ENCODE data around the gene HSD3B7.

DNA sequence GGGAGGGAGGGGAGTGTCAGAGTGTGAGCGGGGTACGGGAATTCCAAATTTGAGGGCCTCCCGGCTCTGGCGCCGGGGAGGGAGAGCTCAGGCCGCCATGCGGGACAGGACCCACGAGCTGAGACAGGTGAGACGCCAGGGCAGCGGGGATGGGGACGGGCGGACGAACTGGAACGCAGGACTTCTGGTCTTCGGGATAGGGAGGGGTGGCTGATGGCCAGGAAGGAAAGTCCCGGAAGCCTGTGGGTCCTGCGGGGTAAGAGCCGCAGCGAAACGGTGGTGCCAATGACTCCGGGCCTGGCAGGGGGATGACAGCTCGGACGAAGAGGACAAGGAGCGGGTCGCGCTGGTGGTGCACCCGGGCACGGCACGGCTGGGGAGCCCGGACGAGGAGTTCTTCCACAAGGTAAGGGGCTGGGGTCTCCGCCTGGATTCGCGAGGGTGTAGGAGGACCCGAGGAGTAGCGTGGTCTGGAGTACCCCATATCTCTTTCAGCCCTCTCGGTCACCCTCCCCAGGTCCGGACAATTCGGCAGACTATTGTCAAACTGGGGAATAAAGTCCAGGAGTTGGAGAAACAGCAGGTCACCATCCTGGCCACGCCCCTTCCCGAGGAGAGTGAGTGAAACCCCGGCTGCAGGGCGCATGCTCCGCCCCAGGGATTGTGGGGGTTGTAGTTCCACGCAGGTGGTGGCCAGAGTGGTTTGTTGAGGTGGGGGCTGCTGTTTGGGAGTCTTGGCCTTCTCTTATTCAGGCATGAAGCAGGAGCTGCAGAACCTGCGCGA is 48.9 kb downstream of the HSD3B7 start:
- TF ChIP-seq, protein P1, sequence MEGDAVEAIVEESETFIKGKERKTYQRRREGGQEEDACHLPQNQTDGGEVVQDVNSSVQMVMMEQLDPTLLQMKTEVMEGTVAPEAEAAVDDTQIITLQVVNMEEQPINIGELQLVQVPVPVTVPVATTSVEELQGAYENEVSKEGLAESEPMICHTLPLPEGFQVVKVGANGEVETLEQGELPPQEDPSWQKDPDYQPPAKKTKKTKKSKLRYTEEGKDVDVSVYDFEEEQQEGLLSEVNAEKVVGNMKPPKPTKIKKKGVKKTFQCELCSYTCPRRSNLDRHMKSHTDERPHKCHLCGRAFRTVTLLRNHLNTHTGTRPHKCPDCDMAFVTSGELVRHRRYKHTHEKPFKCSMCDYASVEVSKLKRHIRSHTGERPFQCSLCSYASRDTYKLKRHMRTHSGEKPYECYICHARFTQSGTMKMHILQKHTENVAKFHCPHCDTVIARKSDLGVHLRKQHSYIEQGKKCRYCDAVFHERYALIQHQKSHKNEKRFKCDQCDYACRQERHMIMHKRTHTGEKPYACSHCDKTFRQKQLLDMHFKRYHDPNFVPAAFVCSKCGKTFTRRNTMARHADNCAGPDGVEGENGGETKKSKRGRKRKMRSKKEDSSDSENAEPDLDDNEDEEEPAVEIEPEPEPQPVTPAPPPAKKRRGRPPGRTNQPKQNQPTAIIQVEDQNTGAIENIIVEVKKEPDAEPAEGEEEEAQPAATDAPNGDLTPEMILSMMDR (IDR thresholded peaks at IDR 0.05) = no peak
- TF ChIP-seq POLR2A (IDR thresholded peaks at IDR 0.05) = peak; percentile 79 to 91

All from Peyer's patch (tissue), 4 donors.